Hepatocyte (in vitro differentiated cells): Measurements from ENCODE around the gene THRA.

Source experiments
- CTCF ChIP-seq: fragments of 200-600 bp; sonication (generic); IDR thresholded peaks from 2 replicates; pipeline ENCODE4 v1.5.1; 2016; ENCODE audit warnings: antibody characterized with exemption, mild to moderate bottlenecking; ENCODE audit not compliant: poor library complexity
- EZH2 ChIP-seq: fragments of 200-600 bp; sonication (generic); IDR thresholded peaks from 2 replicates; pipeline ENCODE4 v1.6.1; 2016; ENCODE audit warnings: antibody characterized with exemption, mild to moderate bottlenecking, borderline replicate concordance

GRCh38 chr17:40086150-40087044 is 23.6 kb downstream of the THRA start:
- TF ChIP-seq CTCF (peak; percentile 69), EZH2 (no peak)
